Fibroblast of skin of scalp (primary cell): ENCODE data around the gene TRMT61A.
A peak's percentile ranks its signal among the peaks of the same experiment; 100 is the strongest.
"Not testable (repeated sequence)": the region's sequence is repeated elsewhere in the genome, so short reads cannot be mapped to it uniquely, and the experiment has no call there.

Experiments used
- DNase-seq: peaks from one replicate; pipeline ENCODE4 v3.0.0-alpha.2; 2013

The TRMT61A gene

GRCh38 chr14:103509864-103510723 is 18.9 kb upstream of the TRMT61A start:
- no peak for DNase-seq

GRCh38 chr14:103510724-103511693 is 18.0 kb upstream of the TRMT61A start:
- no peak for DNase-seq

GRCh38 chr14:103512180-103512579 is 16.8 kb upstream of the TRMT61A start:
- not testable (repeated sequence) for DNase-seq

GRCh38 chr14:103512701-103513611 is 16.0 kb upstream of the TRMT61A start:
- DNase-seq: no peak

- no peak for DNase-seq
These were observed 14.2 kb upstream of the TRMT61A start for GRCh38 chr14:103514596-103515421.

- no peak for DNase-seq
These were observed 12.4 kb upstream of the TRMT61A start for GRCh38 chr14:103516426-103517173.

- DNase-seq: no peak
These were observed 11.8 kb upstream of the TRMT61A start for GRCh38 chr14:103517174-103517566.

- no peak for DNase-seq
These were observed 11.1 kb upstream of the TRMT61A start for GRCh38 chr14:103517721-103518421.

GRCh38 chr14:103518422-103519042 is 10.5 kb upstream of the TRMT61A start:
- peak; percentile 42 for DNase-seq

GRCh38 chr14:103519043-103519836 is 9.8 kb upstream of the TRMT61A start:
- peak; percentile 44 for DNase-seq

GRCh38 chr14:103519837-103520212 is 9.2 kb upstream of the TRMT61A start:
- DNase-seq: no peak

- DNase-seq: no peak
These were observed 8.7 kb upstream of the TRMT61A start for GRCh38 chr14:103520269-103520656.

- DNase-seq: peak; percentile 79
These were observed 8.1 kb upstream of the TRMT61A start for GRCh38 chr14:103520657-103521437.

- DNase-seq: no peak
These were observed 7.5 kb upstream of the TRMT61A start for GRCh38 chr14:103521438-103521950.

- DNase-seq: no peak
These were observed 6.9 kb upstream of the TRMT61A start for GRCh38 chr14:103521951-103522563.

- peak; percentile 58 for DNase-seq
These were observed 6.1 kb upstream of the TRMT61A start, which contains the start of gene CKB for GRCh38 chr14:103522649-103523574. TSS of gene CKB (minus strand) at chr14:103522830. CDS start at chr14:103522493, 337 bp downstream.
